MCF 10A (cell line): ENCODE measurements around the gene SLC35F5. TPM values are rescaled to one million over a fixed set of nuclear protein-coding genes. Genes with fewer than 3 reads are reported as not detected.

Source experiments
- microRNA-seq: library from miRNA; unstranded; fragments of <30 nt; microRNA quantifications from one replicate; pipeline ENCODE4 v1.2.0, GENCODE V29; 2022
- total RNA-seq: library from RNA; stranded (reverse); gene quantifications from 2 replicates; pipeline ENCODE4 v1.2.3, GENCODE V29; 2022

SLC35F5 gene
- total RNA-seq, 1 experiment from 2014 or later, result 52.7 TPM

Small RNAs within 50 kb of the gene (microRNA-seq; reads per million reads assigned to microRNA genes)
- gene MIR4782, result not detected

Other genes with a start within 250 kb of the SLC35F5 start
- 17.6 and 24.0 TPM in 2 replicates for gene RABL2A, start 129.4 kb downstream of the SLC35F5 start, total RNA-seq
- gene ACTR3, start 133.4 kb upstream of the SLC35F5 start, total RNA-seq, result 260 and 311 TPM in 2 replicates